GM20000 (cell line): ENCODE data around the gene DROSHA.

Source experiments
- DNase-seq: peaks from one replicate; pipeline ENCODE4 v3.0.0; 2012; ENCODE audit warnings: low spot score
- TF ChIP-seq, protein P1 (sequence below): IDR thresholded peaks from 2 replicates; pipeline ENCODE4 v1.5.1; 2012; ENCODE audit warnings: mild to moderate bottlenecking, control low read depth; ENCODE audit errors: extremely low read depth, missing control alignments

Gene DROSHA

DNA sequence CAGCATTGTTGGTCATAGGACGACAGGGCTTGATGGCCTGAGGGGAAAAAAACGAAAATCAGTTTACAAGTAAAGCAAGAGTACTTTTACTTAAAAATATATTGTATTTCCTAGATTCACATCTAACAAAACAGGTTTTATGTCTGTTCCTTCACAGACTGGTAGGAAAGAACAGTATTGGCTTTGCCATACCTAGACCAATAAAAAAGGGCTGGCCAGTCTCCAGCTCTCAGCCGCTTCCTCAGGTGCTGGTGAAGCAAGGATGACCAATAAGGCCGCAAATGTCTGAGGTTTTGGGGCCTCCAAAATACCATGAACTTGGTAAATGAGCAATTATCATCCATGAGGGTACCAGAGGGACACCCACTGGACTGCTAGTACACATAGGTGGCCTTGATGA is 36.6 kb downstream of the DROSHA start:
- TF ChIP-seq, protein P1, sequence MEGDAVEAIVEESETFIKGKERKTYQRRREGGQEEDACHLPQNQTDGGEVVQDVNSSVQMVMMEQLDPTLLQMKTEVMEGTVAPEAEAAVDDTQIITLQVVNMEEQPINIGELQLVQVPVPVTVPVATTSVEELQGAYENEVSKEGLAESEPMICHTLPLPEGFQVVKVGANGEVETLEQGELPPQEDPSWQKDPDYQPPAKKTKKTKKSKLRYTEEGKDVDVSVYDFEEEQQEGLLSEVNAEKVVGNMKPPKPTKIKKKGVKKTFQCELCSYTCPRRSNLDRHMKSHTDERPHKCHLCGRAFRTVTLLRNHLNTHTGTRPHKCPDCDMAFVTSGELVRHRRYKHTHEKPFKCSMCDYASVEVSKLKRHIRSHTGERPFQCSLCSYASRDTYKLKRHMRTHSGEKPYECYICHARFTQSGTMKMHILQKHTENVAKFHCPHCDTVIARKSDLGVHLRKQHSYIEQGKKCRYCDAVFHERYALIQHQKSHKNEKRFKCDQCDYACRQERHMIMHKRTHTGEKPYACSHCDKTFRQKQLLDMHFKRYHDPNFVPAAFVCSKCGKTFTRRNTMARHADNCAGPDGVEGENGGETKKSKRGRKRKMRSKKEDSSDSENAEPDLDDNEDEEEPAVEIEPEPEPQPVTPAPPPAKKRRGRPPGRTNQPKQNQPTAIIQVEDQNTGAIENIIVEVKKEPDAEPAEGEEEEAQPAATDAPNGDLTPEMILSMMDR: no peak

DNA sequence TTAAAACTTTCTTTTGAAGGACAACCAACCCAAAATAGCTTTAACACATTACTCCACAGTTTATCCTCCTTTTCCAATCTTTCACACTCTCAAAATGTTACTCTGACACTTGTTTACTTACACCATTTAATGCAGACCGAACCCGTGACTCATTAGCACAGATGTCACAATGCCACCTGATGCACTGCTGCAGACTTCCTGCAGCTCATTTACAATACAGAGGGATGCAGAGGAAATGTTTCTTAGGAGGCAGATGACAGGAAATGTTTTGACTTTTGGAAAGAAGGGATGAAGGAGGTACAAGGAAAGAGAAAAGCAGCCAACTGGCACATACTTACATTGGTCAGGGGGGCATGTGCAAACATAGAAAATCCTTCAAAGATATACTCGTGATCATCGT is 39.0 kb downstream of the DROSHA start:
- no peak for DNase-seq
- TF ChIP-seq, protein P1: no peak

More for the DNA sequence above, 36.6 kb downstream of the DROSHA start:
- DNase-seq: no peak

GRCh38 chr5:31487506-31487905 is 44.4 kb downstream of the DROSHA start:
- no peak for DNase-seq

GRCh38 chr5:31486441-31486840 is 45.5 kb downstream of the DROSHA start:
- TF ChIP-seq, protein P1: no peak
- DNase-seq: no peak

More at GRCh38 chr5:31487506-31487905, 44.4 kb downstream of the DROSHA start:
- TF ChIP-seq, protein P1: no peak

DNA sequence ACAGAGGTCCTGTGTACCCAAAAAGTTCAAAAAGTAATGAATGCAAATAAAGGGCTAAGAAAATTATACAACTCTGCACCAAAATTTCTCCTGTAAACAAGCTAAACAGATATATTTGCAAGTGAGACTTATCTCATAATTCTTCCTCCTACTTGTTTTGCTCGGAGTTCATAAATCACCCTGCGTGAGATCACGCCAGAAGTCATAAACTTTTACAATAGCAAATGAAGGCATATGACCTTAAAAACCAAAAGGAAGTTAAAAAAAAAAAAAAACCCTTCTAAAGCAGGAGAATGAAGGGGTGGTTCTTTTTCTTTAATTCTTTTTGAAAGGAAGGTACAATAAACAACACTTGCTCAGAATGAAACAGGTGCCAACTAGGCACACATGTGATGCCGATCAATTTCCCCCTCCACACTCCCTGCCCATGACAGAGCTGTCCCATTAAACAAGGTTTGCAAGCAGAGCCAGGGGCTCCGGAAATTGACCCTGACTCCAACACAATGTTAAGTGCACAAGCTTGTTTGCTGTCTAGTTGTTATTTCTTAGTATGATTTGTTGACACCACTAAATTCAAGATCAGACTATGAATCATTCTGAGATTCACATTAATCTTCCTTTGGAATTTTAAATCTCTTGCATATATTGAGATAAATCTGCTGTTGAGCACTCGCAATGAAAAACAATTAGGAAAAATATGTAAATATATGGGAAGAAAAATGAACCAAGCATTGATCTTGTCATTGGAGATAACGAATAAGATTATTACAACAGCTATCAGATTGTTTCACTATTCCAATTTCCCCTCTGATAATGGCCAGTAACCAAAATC is 46.3 kb downstream of the DROSHA start:
- TF ChIP-seq, protein P1: no peak
- no peak for DNase-seq

- TF ChIP-seq, protein P1: no peak
- DNase-seq: no peak
These were observed 50.2 kb downstream of the DROSHA start for GRCh38 chr5:31481531-31482165.

DNA sequence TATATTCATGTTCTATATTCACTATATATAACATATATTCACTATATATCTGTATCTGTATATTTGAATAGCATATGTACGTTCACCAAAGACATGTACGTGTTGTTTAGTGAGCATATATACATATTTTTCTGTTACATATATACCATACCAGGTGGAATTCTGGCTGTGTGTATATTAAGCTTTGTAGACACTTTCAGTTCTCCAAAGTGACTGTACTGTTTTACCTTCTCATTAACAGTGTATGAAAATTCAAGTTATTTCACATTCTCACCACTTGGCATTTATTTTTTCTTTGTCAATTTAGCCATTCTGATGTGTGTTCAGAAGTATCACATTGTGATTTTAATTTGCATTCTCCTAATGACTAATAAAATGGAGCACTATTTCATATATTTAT is 52.2 kb downstream of the DROSHA start:
- TF ChIP-seq, protein P1: no peak
- no peak for DNase-seq
